Gastroesophageal sphincter (tissue), 4 donors: Measurements from ENCODE around the gene TSPOAP1. TPM values are rescaled to one million over a fixed set of nuclear protein-coding genes. Genes with fewer than 3 reads are reported as not detected.

Source experiments
- ATAC-seq: fragments of 150-250 bp; one replicate; pipeline ENCODE4 v1.9.1; 2016; ENCODE audit warnings: mild to moderate bottlenecking, moderate library complexity
- H3K27ac ChIP-seq, 4 donors: fragments of 200-600 bp; sonication (generic) in 3 of 4; 1 replicate in 3 of 4; 2 replicates in 1 of 4; pipeline ENCODE4 v1.5.1; 2016 to 2019
- H3K27me3 ChIP-seq: fragments of 200-600 bp; sonication (generic); one replicate; pipeline ENCODE4 v1.5.1; 2019
- H3K36me3 ChIP-seq, 2 donors: fragments of 200-600 bp; sonication (generic); one replicate each; pipeline ENCODE4 v1.5.1; 2019; ENCODE audit warnings: control low read depth in 1 of 2
- H3K4me1 ChIP-seq, 3 donors: fragments of 200-600 bp; sonication (generic); 1 replicate in 2 of 3; 2 replicates in 1 of 3; pipeline ENCODE4 v1.5.1; 2016 to 2019; ENCODE audit warnings: control low read depth in 2 of 3
- H3K4me3 ChIP-seq, 2 donors: fragments of 200-600 bp; sonication (generic); one replicate each; pipeline ENCODE4 v1.5.1; 2019; ENCODE audit warnings: mild to moderate bottlenecking in 1 of 2, moderate library complexity in 1 of 2
- H3K9me3 ChIP-seq, 3 donors: fragments of 200-600 bp; sonication (generic); one replicate each; pipeline ENCODE4 v1.5.1; 2017 to 2019; ENCODE audit warnings: control low read depth in 2 of 3
- CTCF ChIP-seq, 4 experiments: fragments of 200-600 bp in 2 of 4; fragments of 450-650 bp in 2 of 4; sonication (generic) in 1 of 4; IDR thresholded peaks; one replicate each; pipeline ENCODE4 v1.5.1; 2017 to 2019; ENCODE audit warnings: antibody characterized with exemption in 4 of 4, mild to moderate bottlenecking in 2 of 4, moderate library complexity in 2 of 4
- EP300 ChIP-seq: sonication (generic); formaldehyde crosslinking; IDR thresholded peaks from one replicate; pipeline ENCODE4 v1.6.1; 2017; ENCODE audit warnings: antibody characterized with exemption, mild to moderate bottlenecking
- POLR2A ChIP-seq, 2 donors: fragments of 450-650 bp; IDR thresholded peaks; one replicate each; pipeline ENCODE4 v1.6.1; 2017; ENCODE audit warnings: antibody characterized with exemption in 2 of 2, mild to moderate bottlenecking in 2 of 2, moderate library complexity in 1 of 2
- POLR2AphosphoS5 ChIP-seq: sonication (generic); formaldehyde crosslinking; IDR thresholded peaks from one replicate; pipeline ENCODE4 v1.6.1; 2017; ENCODE audit warnings: antibody characterized with exemption
- WGBS, 2 donors: methylation state at CpG; one replicate each; pipeline ENCODE4 v1.1.5; 2018; ENCODE audit warnings: low coverage in 1 of 2; 5-methylcytosine and 5-hydroxymethylcytosine counted together
- total RNA-seq, 4 donors: library from RNA; depleted of rRNA; stranded (reverse); fragments of >200 nt; gene quantifications; one replicate each; pipeline ENCODE4 v1.1.0, GENCODE V29; 2016

Gene TSPOAP1
- total RNA-seq, 4 donors from 2014 or later: 7.4 to 44.8 (median 23.0) TPM

GRCh38 chr17:58338454-58338840, 9.9 kb upstream of the TSPOAP1 start:
- Histone ChIP-seq H3K27ac (peak overlapping the region; percentile 8 to 85 (median 68)), H3K9me3 (no peaks in the 10 kb centered on the region), H3K36me3 (peaks cover 0 to 4% of the 10 kb centered on the region in 2 donors), H3K4me1 (peaks cover 0 to 46% (median 6%) of the 10 kb centered on the region in 3 donors), H3K27me3 (peaks cover 15% of the 10 kb centered on the region), H3K4me3 (no peak overlapping the region)
- TF ChIP-seq POLR2A (IDR thresholded peaks at IDR 0.05) (no peak), POLR2AphosphoS5 (no peak), CTCF (IDR thresholded peaks at IDR 0.05) (no peak), EP300 (no peak)
- 33 to 75% methylated on average over 1 to 3 of the region's 3 CpGs for WGBS, 2 donors
- no peak for ATAC-seq

GRCh38 chr17:58337600-58338453, 9.2 kb upstream of the TSPOAP1 start:
- WGBS, 2 donors: 20 to 70% methylated on average over 2 to 6 of the region's 23 CpGs
- peak overlapping the region; percentile 55 to 85 (median 73) for H3K27ac ChIP-seq
- H3K9me3 ChIP-seq: no peaks in the 10 kb centered on the region

GRCh38 chr17:58337210-58337599, 8.6 kb upstream of the TSPOAP1 start:
- Histone ChIP-seq H3K27me3 (peaks cover 20% of the 10 kb centered on the region), H3K4me3 (no peak overlapping the region), H3K4me1 (peaks cover 0 to 46% (median 6%) of the 10 kb centered on the region in 3 donors), H3K36me3 (no peaks in the 10 kb centered on the region), H3K9me3 (no peaks in the 10 kb centered on the region), H3K27ac (peak overlapping the region; percentile 55 to 85 (median 73))
- TF ChIP-seq EP300: no peak
- TF ChIP-seq POLR2A (IDR thresholded peaks at IDR 0.05): no peak
- no peak for TF ChIP-seq CTCF (IDR thresholded peaks at IDR 0.05)
- WGBS, 2 donors: 31% methylated on average over 4 of the region's 7 CpGs; no CpG with 5 or more reads in 1 of the 2 donors
- no peak for ATAC-seq

More at GRCh38 chr17:58337600-58338453, 9.2 kb upstream of the TSPOAP1 start:
- peaks cover 20% of the 10 kb centered on the region for H3K27me3 ChIP-seq
- H3K4me3 ChIP-seq: peak overlapping the region in 1 of 2 donors; percentile 25
- peak; percentile 78 for ATAC-seq
- TF ChIP-seq EP300 (no peak), POLR2AphosphoS5 (no peak), POLR2A (IDR thresholded peaks at IDR 0.05) (peak; percentile 33 to 61), CTCF (IDR thresholded peaks at IDR 0.05) (peak in 1 of 4 experiments; percentile 20)
- peaks cover 0 to 46% (median 6%) of the 10 kb centered on the region in 3 donors for H3K4me1 ChIP-seq
- no peaks in the 10 kb centered on the region for H3K36me3 ChIP-seq

- peak overlapping the region in 3 of 4 donors; percentile 66 to 85 (median 80) for H3K27ac ChIP-seq
- ATAC-seq: no peak
- no peaks in the 10 kb centered on the region for H3K9me3 ChIP-seq
- no peaks in the 10 kb centered on the region for H3K36me3 ChIP-seq
- TF ChIP-seq POLR2AphosphoS5 (no peak), CTCF (IDR thresholded peaks at IDR 0.05) (no peak), POLR2A (IDR thresholded peaks at IDR 0.05) (no peak), EP300 (no peak)
- H3K27me3 ChIP-seq: peaks cover 20% of the 10 kb centered on the region
- WGBS, 2 donors: 33 to 67% methylated on average over 2 to 4 of the region's 5 CpGs
- H3K4me3 ChIP-seq: no peak overlapping the region
- H3K4me1 ChIP-seq: peaks cover 0 to 46% (median 6%) of the 10 kb centered on the region in 3 donors
Observed at GRCh38 chr17:58336456-58337209, 8.0 kb upstream of the TSPOAP1 start.
